ENCODE measurements around the gene ST3GAL3.

Gene ST3GAL3

GRCh38 chr1:43944860-43945259 lies 237.5 kb downstream of the ST3GAL3 start:
- Histone ChIP-seq H3K9me3 (ENCODE audit: control insufficient read depth in 1 of 2, low read length in 2 of 2) (no peaks in the 10 kb centered on the region), H3K27me3 (ENCODE audit: control insufficient read depth in 1 of 2, insufficient read depth in 2 of 2, low read length in 2 of 2) (no peaks in the 10 kb centered on the region), H3K4me3 (ENCODE audit: low read depth in 1 of 2, low read length in 2 of 2) (no peak overlapping the region), H3K9ac (ENCODE audit: low read depth in 1 of 2, low read length in 2 of 2) (no peak overlapping the region), H3K27ac (ENCODE audit: low read depth, low read length) (no peak overlapping the region), H3K4me1 (ENCODE audit: control insufficient read depth in 1 of 2, insufficient read depth in 2 of 2, low read length in 2 of 2) (peaks cover 24 to 29% of the 10 kb centered on the region in 2 donors), H3K36me3 (ENCODE audit: control insufficient read depth in 1 of 2, insufficient read depth in 2 of 2, low read length in 2 of 2) (peaks cover 0 to 6% of the 10 kb centered on the region in 2 donors)

- peak overlapping the region; percentile 44 for H3K27ac ChIP-seq (ENCODE audit: low read depth, low read length)
- H3K4me1 ChIP-seq (ENCODE audit: control insufficient read depth in 1 of 2, insufficient read depth in 2 of 2, low read length in 2 of 2), result peaks cover 24 to 29% of the 10 kb centered on the region in 2 donors
These were observed 238.4 kb downstream of the ST3GAL3 start for GRCh38 chr1:43945674-43946235.

GRCh38 chr1:43946236-43947060 lies 239.1 kb downstream of the ST3GAL3 start, which contains the start of gene IPO13:
Gene IPO13 (plus strand): TSS chr1:43946950. CDS start chr1:43947601, 651 bp downstream.
- H3K27me3 ChIP-seq (ENCODE audit: control insufficient read depth in 1 of 2, insufficient read depth in 2 of 2, low read length in 2 of 2), result no peaks in the 10 kb centered on the region
- H3K9me3 ChIP-seq (ENCODE audit: control insufficient read depth in 1 of 2, low read length in 2 of 2), result no peaks in the 10 kb centered on the region
- H3K4me1 ChIP-seq (ENCODE audit: control insufficient read depth in 1 of 2, insufficient read depth in 2 of 2, low read length in 2 of 2), result peaks cover 24 to 29% of the 10 kb centered on the region in 2 donors
- H3K36me3 ChIP-seq (ENCODE audit: control insufficient read depth in 1 of 2, insufficient read depth in 2 of 2, low read length in 2 of 2), result peaks cover 0 to 9% of the 10 kb centered on the region in 2 donors
- H3K4me3 ChIP-seq (ENCODE audit: low read depth in 1 of 2, low read length in 2 of 2), result peak within 1 kb of the TSS; percentile 93 to 98
- H3K9ac ChIP-seq (ENCODE audit: low read depth in 1 of 2, low read length in 2 of 2), result peak within 1 kb of the TSS; percentile 93 to 99
- peak within 1 kb of the TSS; percentile 98 for H3K27ac ChIP-seq (ENCODE audit: low read depth, low read length)

More at GRCh38 chr1:43945674-43946235, 238.4 kb downstream of the ST3GAL3 start:
- H3K9ac ChIP-seq (ENCODE audit: low read depth in 1 of 2, low read length in 2 of 2), result peak overlapping the region; percentile 69 to 93
- no peaks in the 10 kb centered on the region for H3K27me3 ChIP-seq (ENCODE audit: control insufficient read depth in 1 of 2, insufficient read depth in 2 of 2, low read length in 2 of 2)
- peak overlapping the region; percentile 93 to 98 for H3K4me3 ChIP-seq (ENCODE audit: low read depth in 1 of 2, low read length in 2 of 2)
- peaks cover 0 to 9% of the 10 kb centered on the region in 2 donors for H3K36me3 ChIP-seq (ENCODE audit: control insufficient read depth in 1 of 2, insufficient read depth in 2 of 2, low read length in 2 of 2)
- H3K9me3 ChIP-seq (ENCODE audit: control insufficient read depth in 1 of 2, low read length in 2 of 2), result no peaks in the 10 kb centered on the region

- H3K9me3 ChIP-seq (ENCODE audit: control insufficient read depth in 1 of 2, low read length in 2 of 2), result no peaks in the 10 kb centered on the region
- H3K27me3 ChIP-seq (ENCODE audit: control insufficient read depth in 1 of 2, insufficient read depth in 2 of 2, low read length in 2 of 2), result no peaks in the 10 kb centered on the region
- H3K36me3 ChIP-seq (ENCODE audit: control insufficient read depth in 1 of 2, insufficient read depth in 2 of 2, low read length in 2 of 2), result peaks cover 0 to 9% of the 10 kb centered on the region in 2 donors
- H3K27ac ChIP-seq (ENCODE audit: low read depth, low read length), result peak overlapping the region; percentile 98
- H3K4me1 ChIP-seq (ENCODE audit: control insufficient read depth in 1 of 2, insufficient read depth in 2 of 2, low read length in 2 of 2), result peaks cover 24 to 29% of the 10 kb centered on the region in 2 donors
- H3K4me3 ChIP-seq (ENCODE audit: low read depth in 1 of 2, low read length in 2 of 2), result peak overlapping the region; percentile 93 to 98
- peak overlapping the region; percentile 93 to 99 for H3K9ac ChIP-seq (ENCODE audit: low read depth in 1 of 2, low read length in 2 of 2)
These were observed 239.9 kb downstream of the ST3GAL3 start for GRCh38 chr1:43947061-43947873.

- Histone ChIP-seq H3K36me3 (ENCODE audit: control insufficient read depth in 1 of 2, insufficient read depth in 2 of 2, low read length in 2 of 2) (peaks cover 0 to 9% of the 10 kb centered on the region in 2 donors), H3K27me3 (ENCODE audit: control insufficient read depth in 1 of 2, insufficient read depth in 2 of 2, low read length in 2 of 2) (no peaks in the 10 kb centered on the region), H3K4me3 (ENCODE audit: low read depth in 1 of 2, low read length in 2 of 2) (peak overlapping the region; percentile 93 to 98), H3K9ac (ENCODE audit: low read depth in 1 of 2, low read length in 2 of 2) (peak overlapping the region; percentile 93 to 99), H3K4me1 (ENCODE audit: control insufficient read depth in 1 of 2, insufficient read depth in 2 of 2, low read length in 2 of 2) (peaks cover 24 to 29% of the 10 kb centered on the region in 2 donors), H3K27ac (ENCODE audit: low read depth, low read length) (no peak overlapping the region), H3K9me3 (ENCODE audit: control insufficient read depth in 1 of 2, low read length in 2 of 2) (no peaks in the 10 kb centered on the region)
These were observed 240.6 kb downstream of the ST3GAL3 start for GRCh38 chr1:43947874-43948437.

- H3K27ac ChIP-seq (ENCODE audit: low read depth, low read length), result no peak overlapping the region
- H3K9me3 ChIP-seq (ENCODE audit: control insufficient read depth in 1 of 2, low read length in 2 of 2), result no peaks in the 10 kb centered on the region
- H3K36me3 ChIP-seq (ENCODE audit: control insufficient read depth in 1 of 2, insufficient read depth in 2 of 2, low read length in 2 of 2), result peaks cover 0 to 9% of the 10 kb centered on the region in 2 donors
- no peak overlapping the region for H3K9ac ChIP-seq (ENCODE audit: low read depth in 1 of 2, low read length in 2 of 2)
- no peaks in the 10 kb centered on the region for H3K27me3 ChIP-seq (ENCODE audit: control insufficient read depth in 1 of 2, insufficient read depth in 2 of 2, low read length in 2 of 2)
- no peak overlapping the region for H3K4me3 ChIP-seq (ENCODE audit: low read depth in 1 of 2, low read length in 2 of 2)
- peaks cover 24 to 29% of the 10 kb centered on the region in 2 donors for H3K4me1 ChIP-seq (ENCODE audit: control insufficient read depth in 1 of 2, insufficient read depth in 2 of 2, low read length in 2 of 2)
These were observed 242.3 kb downstream of the ST3GAL3 start for GRCh38 chr1:43949678-43950077.

- Histone ChIP-seq H3K27me3 (ENCODE audit: control insufficient read depth in 1 of 2, insufficient read depth in 2 of 2, low read length in 2 of 2) (no peaks in the 10 kb centered on the region), H3K27ac (ENCODE audit: low read depth, low read length) (no peak overlapping the region), H3K9me3 (ENCODE audit: control insufficient read depth in 1 of 2, low read length in 2 of 2) (no peaks in the 10 kb centered on the region), H3K4me1 (ENCODE audit: control insufficient read depth in 1 of 2, insufficient read depth in 2 of 2, low read length in 2 of 2) (peaks cover 17 to 23% of the 10 kb centered on the region in 2 donors), H3K4me3 (ENCODE audit: low read depth in 1 of 2, low read length in 2 of 2) (no peak overlapping the region), H3K36me3 (ENCODE audit: control insufficient read depth in 1 of 2, insufficient read depth in 2 of 2, low read length in 2 of 2) (peaks cover 0 to 14% of the 10 kb centered on the region in 2 donors), H3K9ac (ENCODE audit: low read depth in 1 of 2, low read length in 2 of 2) (no peak overlapping the region)
These were observed 244.0 kb downstream of the ST3GAL3 start for GRCh38 chr1:43951021-43951985.

GRCh38 chr1:43952731-43953346 lies 245.5 kb downstream of the ST3GAL3 start:
- peaks cover 11 to 14% of the 10 kb centered on the region in 2 donors for H3K4me1 ChIP-seq (ENCODE audit: control insufficient read depth in 1 of 2, insufficient read depth in 2 of 2, low read length in 2 of 2)
- H3K27ac ChIP-seq (ENCODE audit: low read depth, low read length), result no peak overlapping the region
- no peak overlapping the region for H3K4me3 ChIP-seq (ENCODE audit: low read depth in 1 of 2, low read length in 2 of 2)
- H3K9ac ChIP-seq (ENCODE audit: low read depth in 1 of 2, low read length in 2 of 2), result no peak overlapping the region
- H3K9me3 ChIP-seq (ENCODE audit: control insufficient read depth in 1 of 2, low read length in 2 of 2), result no peaks in the 10 kb centered on the region
- H3K36me3 ChIP-seq (ENCODE audit: control insufficient read depth in 1 of 2, insufficient read depth in 2 of 2, low read length in 2 of 2), result peaks cover 4 to 30% of the 10 kb centered on the region in 2 donors
- H3K27me3 ChIP-seq (ENCODE audit: control insufficient read depth in 1 of 2, insufficient read depth in 2 of 2, low read length in 2 of 2), result no peaks in the 10 kb centered on the region
